ENCODE data around the gene RNPC3.
"Not testable (repeated sequence)": the region's sequence is repeated elsewhere in the genome, so short reads cannot be mapped to it uniquely, and the experiment has no call there.

The RNPC3 gene

GRCh38 chr1:103561643-103562395 is 36.3 kb downstream of the RNPC3 start:
- H3K27me3 ChIP-seq (ENCODE audit: insufficient read depth, low read length), result no peaks in the 10 kb centered on the region
- H3K36me3 ChIP-seq (ENCODE audit: insufficient read depth, low read depth, low read length), result no peaks in the 10 kb centered on the region
- no peaks in the 10 kb centered on the region for H3K4me1 ChIP-seq (ENCODE audit: insufficient read depth, low read length)
- H3K9ac ChIP-seq (ENCODE audit: low read depth, low read length), result no peak overlapping the region
- H3K9me3 ChIP-seq (ENCODE audit: insufficient read depth, low read depth, low read length), result no peaks in the 10 kb centered on the region
- no peak overlapping the region for H3K4me3 ChIP-seq (ENCODE audit: low read length)
- H3K27ac ChIP-seq (ENCODE audit: low read length), result no peak overlapping the region

DNA sequence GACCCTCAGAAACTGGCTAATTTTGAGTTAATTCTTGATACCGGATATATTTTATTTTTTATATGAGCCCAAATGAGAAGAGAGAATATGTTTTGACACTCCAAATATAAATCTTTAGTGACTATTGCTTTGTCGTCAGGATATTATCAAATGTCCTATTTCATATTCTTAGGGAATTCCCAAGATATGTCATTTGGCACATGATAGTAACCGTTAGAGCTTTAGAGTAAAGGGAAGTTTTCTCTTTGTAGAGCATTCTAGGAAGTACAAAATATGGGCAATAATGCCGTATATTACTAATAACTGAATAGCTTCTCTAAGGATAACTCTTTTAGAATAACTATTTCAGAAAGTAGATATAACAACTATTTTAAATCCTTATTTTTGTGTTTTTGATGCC is 37.6 kb downstream of the RNPC3 start:
- Histone ChIP-seq H3K4me3 (ENCODE audit: low read length) (no peak overlapping the region), H3K9me3 (ENCODE audit: insufficient read depth, low read depth, low read length) (no peaks in the 10 kb centered on the region), H3K4me1 (ENCODE audit: insufficient read depth, low read length) (no peaks in the 10 kb centered on the region), H3K36me3 (ENCODE audit: insufficient read depth, low read depth, low read length) (no peaks in the 10 kb centered on the region), H3K27ac (ENCODE audit: low read length) (no peak overlapping the region), H3K27me3 (ENCODE audit: insufficient read depth, low read length) (no peaks in the 10 kb centered on the region), H3K9ac (ENCODE audit: low read depth, low read length) (no peak overlapping the region)

DNA sequence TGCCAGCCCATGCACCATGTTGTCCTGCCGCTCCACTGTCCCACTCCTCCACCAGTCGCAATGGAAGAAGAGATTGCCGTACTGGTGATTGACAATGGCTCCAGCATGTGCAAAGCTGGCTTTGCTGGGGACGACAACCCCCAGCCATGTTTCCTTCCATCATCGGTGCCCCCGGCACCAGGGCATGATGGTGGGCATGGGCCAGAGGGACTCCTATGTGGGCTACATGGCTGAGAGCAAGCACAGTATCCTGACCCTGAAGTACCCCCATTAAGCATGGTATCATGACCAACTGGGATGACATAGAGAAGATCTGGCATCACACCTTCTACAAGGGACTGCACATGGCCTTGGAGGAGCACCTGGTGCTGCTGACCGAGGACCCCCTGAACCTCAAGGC is 44.0 kb downstream of the RNPC3 start:
- H3K36me3 ChIP-seq (ENCODE audit: insufficient read depth, low read depth, low read length), result no peaks in the 10 kb centered on the region
- no peak overlapping the region for H3K4me3 ChIP-seq (ENCODE audit: low read length)
- H3K9me3 ChIP-seq (ENCODE audit: insufficient read depth, low read depth, low read length), result 0 out of 2 replicates have a peak, but pooled peaks cover 6% of the 10 kb centered on the region
- no peaks in the 10 kb centered on the region for H3K27me3 ChIP-seq (ENCODE audit: insufficient read depth, low read length)
- no peak overlapping the region for H3K27ac ChIP-seq (ENCODE audit: low read length)
- no peak overlapping the region for H3K9ac ChIP-seq (ENCODE audit: low read depth, low read length)
- no peaks in the 10 kb centered on the region for H3K4me1 ChIP-seq (ENCODE audit: insufficient read depth, low read length)

DNA sequence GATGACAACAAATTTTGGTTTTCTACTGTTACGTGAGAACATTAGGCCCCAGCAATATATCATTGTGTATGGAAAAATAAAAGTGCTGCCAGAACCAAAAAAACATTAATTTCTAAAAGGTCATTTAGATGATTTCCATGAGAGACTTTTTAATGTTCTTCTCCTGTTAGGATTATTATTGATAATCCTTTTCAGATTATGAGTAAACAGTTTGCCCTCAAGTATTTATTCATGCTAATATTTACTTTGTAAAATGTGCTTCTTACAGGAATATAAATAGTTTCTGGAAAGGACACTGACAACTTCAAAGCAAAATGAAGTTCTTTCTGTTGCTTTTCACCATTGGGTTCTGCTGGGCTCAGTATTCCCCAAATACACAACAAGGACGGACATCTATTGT is 45.8 kb downstream of the RNPC3 start, which contains the start of gene AMY2B:
Gene AMY2B (plus strand): TSS at position 301 of the 400 bp plus-strand sequence. CDS start 14 bp downstream, at position 315.
- H3K4me3 ChIP-seq (ENCODE audit: low read length); H3K9ac ChIP-seq (ENCODE audit: low read depth, low read length); H3K27ac ChIP-seq (ENCODE audit: low read length); H3K4me1 ChIP-seq (ENCODE audit: insufficient read depth, low read length); H3K27me3 ChIP-seq (ENCODE audit: insufficient read depth, low read length); H3K9me3 ChIP-seq (ENCODE audit: insufficient read depth, low read depth, low read length); H3K36me3 ChIP-seq (ENCODE audit: insufficient read depth, low read depth, low read length): not testable (repeated sequence)

DNA sequence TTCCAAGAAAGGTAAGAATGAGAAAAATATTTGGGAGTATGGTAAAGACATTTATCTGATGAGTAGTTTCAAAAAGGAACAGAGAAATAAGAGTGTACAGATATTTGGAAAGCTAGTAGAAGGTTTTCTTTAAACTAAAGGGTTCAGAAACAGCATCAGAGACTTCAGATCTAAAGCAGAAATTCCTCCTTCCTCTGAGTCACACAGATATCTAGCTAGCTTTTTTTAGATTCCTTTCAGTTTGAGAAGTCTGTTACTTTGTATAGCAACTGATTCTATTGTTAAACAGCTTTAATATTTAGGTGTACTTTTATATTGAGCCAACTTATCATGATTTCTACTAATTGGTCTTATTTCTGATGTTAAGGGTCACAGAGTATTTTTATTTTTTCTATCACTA is 50.6 kb downstream of the RNPC3 start:
- Histone ChIP-seq H3K27ac (ENCODE audit: low read length) (no peak overlapping the region), H3K9ac (ENCODE audit: low read depth, low read length) (no peak overlapping the region)

DNA sequence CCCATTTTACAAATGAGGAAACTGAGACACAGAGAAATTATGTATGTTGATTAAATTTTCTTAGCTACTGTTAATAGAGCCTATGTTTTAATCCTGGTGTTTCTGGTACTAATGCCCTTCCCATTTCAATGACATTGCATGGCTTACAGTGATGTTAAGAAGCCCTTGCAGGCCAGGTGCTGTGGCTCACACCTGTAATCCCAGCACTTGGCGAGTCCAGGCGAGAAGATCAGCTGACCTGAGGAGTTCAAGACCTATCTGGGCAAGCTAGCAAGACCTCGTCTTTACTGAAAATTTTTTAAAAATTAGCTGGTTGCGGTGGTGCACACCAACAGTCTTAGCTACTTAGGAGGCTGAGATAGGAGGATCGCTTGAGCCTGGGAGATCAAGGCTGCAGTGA is 51.3 kb downstream of the RNPC3 start:
- not testable (repeated sequence) for H3K4me1 ChIP-seq (ENCODE audit: insufficient read depth, low read length); H3K36me3 ChIP-seq (ENCODE audit: insufficient read depth, low read depth, low read length); H3K9ac ChIP-seq (ENCODE audit: low read depth, low read length)

More for the DNA sequence above, 50.6 kb downstream of the RNPC3 start:
- Histone ChIP-seq H3K27me3 (ENCODE audit: insufficient read depth, low read length) (no peaks in the 10 kb centered on the region), H3K36me3 (ENCODE audit: insufficient read depth, low read depth, low read length) (no peaks in the 10 kb centered on the region), H3K4me3 (ENCODE audit: low read length) (no peak overlapping the region), H3K4me1 (ENCODE audit: insufficient read depth, low read length) (no peaks in the 10 kb centered on the region), H3K9me3 (ENCODE audit: insufficient read depth, low read depth, low read length) (no peaks in the 10 kb centered on the region)

DNA sequence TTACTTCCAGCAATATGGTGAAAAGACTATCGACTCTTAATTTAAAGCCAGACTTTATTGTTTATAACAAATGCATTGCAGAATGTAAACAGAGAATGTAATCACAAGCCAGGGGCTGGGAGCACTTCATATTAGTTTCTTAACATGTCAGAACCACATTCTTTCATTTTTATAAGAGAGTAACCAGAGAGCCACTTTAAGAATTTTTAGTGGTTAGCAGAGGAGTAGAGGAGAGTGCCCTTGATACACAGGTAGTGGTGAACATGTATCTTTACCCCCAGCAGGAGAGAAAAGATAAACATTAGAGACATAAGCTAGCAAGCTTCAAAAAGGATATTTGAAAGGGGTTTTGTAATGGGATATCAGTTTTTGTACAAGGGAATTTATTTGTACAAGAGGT is 57.0 kb downstream of the RNPC3 start:
- H3K9ac ChIP-seq (ENCODE audit: low read depth, low read length), result no peak overlapping the region
- no peaks in the 10 kb centered on the region for H3K4me1 ChIP-seq (ENCODE audit: insufficient read depth, low read length)
- H3K36me3 ChIP-seq (ENCODE audit: insufficient read depth, low read depth, low read length), result no peaks in the 10 kb centered on the region
- H3K27me3 ChIP-seq (ENCODE audit: insufficient read depth, low read length), result no peaks in the 10 kb centered on the region
- no peak overlapping the region for H3K4me3 ChIP-seq (ENCODE audit: low read length)
- H3K9me3 ChIP-seq (ENCODE audit: insufficient read depth, low read depth, low read length), result peaks cover 6% of the 10 kb centered on the region; the same call in 1 of the 2 replicates
- no peak overlapping the region for H3K27ac ChIP-seq (ENCODE audit: low read length)

More for the DNA sequence above, 51.3 kb downstream of the RNPC3 start:
- not testable (repeated sequence) for H3K27ac ChIP-seq (ENCODE audit: low read length); H3K4me3 ChIP-seq (ENCODE audit: low read length); H3K27me3 ChIP-seq (ENCODE audit: insufficient read depth, low read length); H3K9me3 ChIP-seq (ENCODE audit: insufficient read depth, low read depth, low read length)

DNA sequence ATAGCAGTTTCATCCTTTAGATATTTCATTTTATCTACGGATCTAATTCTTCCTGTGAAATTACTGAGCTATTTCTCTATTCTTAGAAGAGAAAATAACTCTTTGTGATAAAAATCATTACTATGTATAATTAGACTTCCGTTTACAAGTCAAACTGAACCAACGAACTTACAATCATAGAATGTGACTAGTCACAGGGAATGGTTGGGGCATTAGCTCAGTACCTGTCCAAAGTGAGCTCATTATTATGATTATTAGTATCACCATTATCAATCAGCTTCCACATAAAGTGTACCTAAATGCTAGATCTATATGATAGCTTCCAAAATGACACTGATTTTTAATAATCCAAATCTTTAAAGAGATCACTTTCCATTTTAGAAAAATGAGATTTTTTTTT is 58.4 kb downstream of the RNPC3 start:
- no peak overlapping the region for H3K9ac ChIP-seq (ENCODE audit: low read depth, low read length)
- no peaks in the 10 kb centered on the region for H3K36me3 ChIP-seq (ENCODE audit: insufficient read depth, low read depth, low read length)
- H3K9me3 ChIP-seq (ENCODE audit: insufficient read depth, low read depth, low read length), result peaks cover 20% of the 10 kb centered on the region; the same call in 1 of the 2 replicates
- no peaks in the 10 kb centered on the region for H3K27me3 ChIP-seq (ENCODE audit: insufficient read depth, low read length)
- H3K4me3 ChIP-seq (ENCODE audit: low read length), result no peak overlapping the region
- no peak overlapping the region for H3K27ac ChIP-seq (ENCODE audit: low read length)
- H3K4me1 ChIP-seq (ENCODE audit: insufficient read depth, low read length), result no peaks in the 10 kb centered on the region

GRCh38 chr1:103584537-103584936 is 59.0 kb downstream of the RNPC3 start:
- no peak overlapping the region for H3K9ac ChIP-seq (ENCODE audit: low read depth, low read length)
- H3K36me3 ChIP-seq (ENCODE audit: insufficient read depth, low read depth, low read length), result no peaks in the 10 kb centered on the region
- no peak overlapping the region for H3K27ac ChIP-seq (ENCODE audit: low read length)
- H3K27me3 ChIP-seq (ENCODE audit: insufficient read depth, low read length), result no peaks in the 10 kb centered on the region
- peaks cover 27% of the 10 kb centered on the region for H3K9me3 ChIP-seq (ENCODE audit: insufficient read depth, low read depth, low read length)
- no peaks in the 10 kb centered on the region for H3K4me1 ChIP-seq (ENCODE audit: insufficient read depth, low read length)
- H3K4me3 ChIP-seq (ENCODE audit: low read length), result no peak overlapping the region

- H3K9me3 ChIP-seq (ENCODE audit: insufficient read depth, low read depth, low read length); H3K4me1 ChIP-seq (ENCODE audit: insufficient read depth, low read length); H3K27ac ChIP-seq (ENCODE audit: low read length); H3K27me3 ChIP-seq (ENCODE audit: insufficient read depth, low read length); H3K36me3 ChIP-seq (ENCODE audit: insufficient read depth, low read depth, low read length); H3K4me3 ChIP-seq (ENCODE audit: low read length); H3K9ac ChIP-seq (ENCODE audit: low read depth, low read length): not testable (repeated sequence)
These were observed 77.2 kb downstream of the RNPC3 start for GRCh38 chr1:103602740-103603139.
